ENCODE results near the gene RIN3. TPM values are rescaled to one million over a fixed set of nuclear protein-coding genes. Genes with fewer than 3 reads are reported as not detected.

Gene RIN3
- total and polyA plus RNA-seq, 7 donors = 6.0 to 31.8 (median 15.3) TPM

DNA sequence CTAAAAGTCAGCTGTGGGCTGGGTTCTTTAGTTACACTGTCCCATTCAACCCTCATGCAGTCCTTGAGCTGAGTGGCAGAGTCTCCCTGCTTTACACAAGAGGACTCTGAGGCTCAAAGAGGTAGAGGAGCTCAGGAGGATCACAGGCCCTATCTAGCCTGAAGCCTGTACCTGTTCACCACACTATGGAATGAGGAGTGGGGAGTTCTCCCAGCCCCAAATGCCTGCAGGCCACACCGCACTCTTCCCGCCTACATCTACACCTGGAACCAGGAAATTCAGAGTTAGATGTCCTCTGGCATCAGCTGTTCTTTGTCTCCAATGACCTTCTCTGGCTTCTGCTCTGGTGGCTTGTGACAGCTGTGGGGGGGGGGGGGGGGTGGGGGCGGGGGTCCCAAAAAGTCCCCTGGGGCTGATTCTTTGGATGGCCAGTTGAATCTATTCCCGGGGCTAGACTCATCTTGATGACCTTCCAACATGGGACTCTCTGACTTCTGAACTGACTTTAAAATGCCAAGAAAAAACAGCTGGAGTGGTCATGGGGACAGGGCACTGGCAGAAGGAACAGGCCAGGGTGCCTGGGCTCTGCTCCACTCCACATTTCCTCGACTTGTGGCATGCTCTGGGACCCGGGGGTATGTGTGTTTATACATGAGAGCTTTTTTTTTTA, 30.6 kb downstream of the RIN3 start:
- H3K27ac ChIP-seq = peak overlapping the region in 3 of 4 donors; percentile 47 to 95 (median 59)
- H3K4me3 ChIP-seq = no peak overlapping the region
- TF ChIP-seq CTCF (IDR thresholded peaks at IDR 0.05) (no peak), POLR2AphosphoS5 (IDR thresholded peaks at IDR 0.05) (no peak), EP300 (IDR thresholded peaks at IDR 0.05) (no peak), POLR2A (IDR thresholded peaks at IDR 0.05) (no peak)
- H3K36me3 ChIP-seq = no peaks in the 10 kb centered on the region
- no peaks in the 10 kb centered on the region for H3K27me3 ChIP-seq
- peaks cover 0 to 43% (median 28%) of the 10 kb centered on the region in 4 donors for H3K4me1 ChIP-seq
- intact Hi-C loops (cut with DNase I) = no loop called here
- H3K9me3 ChIP-seq = no peaks in the 10 kb centered on the region
- WGBS, 2 donors = 77 to 80% methylated on average over 6 of the region's 6 CpGs
- no peak for DNase-seq

- WGBS, 2 donors = 78 to 82% methylated on average over 7 of the region's 7 CpGs
- Histone ChIP-seq H3K4me3 (no peak overlapping the region), H3K9me3 (no peaks in the 10 kb centered on the region), H3K27ac (peak overlapping the region in 3 of 4 donors; percentile 1 to 68 (median 65)), H3K4me1 (peaks cover 0 to 36% (median 24%) of the 10 kb centered on the region in 4 donors), H3K36me3 (no peaks in the 10 kb centered on the region), H3K27me3 (no peaks in the 10 kb centered on the region)
- DNase-seq = no peak
- intact Hi-C loops (cut with DNase I) = no loop called here
- peak; percentile 24 to 56 (median 48) for TF ChIP-seq POLR2AphosphoS5 (IDR thresholded peaks at IDR 0.05)
- no peak for TF ChIP-seq CTCF (IDR thresholded peaks at IDR 0.05)
Measured at GRCh38 chr14:92546347-92547053, 32.9 kb downstream of the RIN3 start.

DNA sequence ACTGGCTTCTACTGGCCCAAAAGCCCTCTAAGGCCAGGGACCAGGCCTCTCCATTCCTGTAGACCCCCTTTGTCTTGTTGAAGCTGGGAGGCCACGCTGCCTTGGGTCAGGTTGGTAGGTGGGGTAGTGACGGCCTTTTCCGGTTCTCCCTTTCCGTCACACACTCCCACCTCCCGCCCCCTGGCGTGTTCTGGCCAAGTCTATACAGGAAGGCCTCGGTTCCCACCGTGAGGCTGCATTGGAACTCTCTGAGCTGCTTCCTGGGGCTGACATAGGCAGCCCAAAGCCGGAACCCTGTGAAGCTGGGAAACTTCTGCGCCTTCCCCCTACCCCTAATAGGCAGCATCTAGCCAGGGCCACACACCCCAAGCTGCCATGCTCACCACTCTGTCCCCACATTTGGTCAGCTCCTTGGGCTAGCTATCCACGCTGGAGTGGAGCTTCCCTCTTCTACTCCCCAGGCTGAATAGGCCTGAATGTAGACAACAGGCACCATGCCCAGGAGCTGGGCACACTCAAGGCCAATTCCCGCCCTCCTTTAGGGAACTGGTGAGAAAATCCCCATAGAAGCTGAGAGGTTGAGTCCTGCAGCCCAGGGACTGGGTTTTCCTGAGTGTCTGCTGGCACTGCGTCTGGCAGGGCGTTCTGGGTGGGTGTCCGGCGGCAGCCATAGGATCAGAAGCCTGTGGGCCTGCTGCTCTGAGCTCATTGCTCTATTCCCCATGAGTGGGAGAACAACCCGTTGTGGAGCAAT, 35.7 kb downstream of the RIN3 start:
- peaks cover 0 to 55% (median 41%) of the 10 kb centered on the region in 4 donors for H3K4me1 ChIP-seq
- no peak overlapping the region for H3K4me3 ChIP-seq
- no peak for DNase-seq
- no peaks in the 10 kb centered on the region for H3K27me3 ChIP-seq
- TF ChIP-seq CTCF (IDR thresholded peaks at IDR 0.05) (no peak), EP300 (IDR thresholded peaks at IDR 0.05) (no peak), POLR2AphosphoS5 (IDR thresholded peaks at IDR 0.05) (no peak), POLR2A (IDR thresholded peaks at IDR 0.05) (no peak)
- whole genome bisulfite sequencing, 2 donors = 87 to 89% methylated on average over 17 of the region's 17 CpGs
- H3K27ac ChIP-seq = peak overlapping the region; percentile 58 to 82 (median 72)
- intact Hi-C loops (cut with DNase I) = no loop called here
- no peaks in the 10 kb centered on the region for H3K9me3 ChIP-seq
- H3K36me3 ChIP-seq = no peaks in the 10 kb centered on the region

DNA sequence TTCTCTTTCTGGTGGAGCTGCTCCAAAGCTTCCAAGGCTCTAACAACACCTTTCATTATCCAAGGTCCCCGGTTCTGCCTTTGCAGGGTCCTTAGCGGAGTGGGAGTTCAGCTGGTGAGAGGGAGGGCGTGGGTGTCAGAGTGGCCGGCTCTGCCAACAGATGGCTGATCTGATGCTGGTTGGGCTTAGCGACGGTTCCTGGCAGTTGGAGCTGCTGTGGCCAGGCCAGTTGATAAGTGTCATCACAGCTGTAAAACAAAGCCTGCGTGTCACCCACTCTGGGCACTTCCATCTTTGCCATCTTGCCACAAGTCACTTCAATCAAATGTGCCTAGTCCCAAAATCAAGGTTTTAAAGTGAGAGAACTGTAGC, 36.3 kb downstream of the RIN3 start:
- Histone ChIP-seq H3K27me3 (no peaks in the 10 kb centered on the region), H3K4me1 (peaks cover 0 to 61% (median 44%) of the 10 kb centered on the region in 4 donors), H3K9me3 (no peaks in the 10 kb centered on the region), H3K27ac (peak overlapping the region; percentile 58 to 82 (median 72)), H3K36me3 (no peaks in the 10 kb centered on the region), H3K4me3 (no peak overlapping the region)
- no peak for TF ChIP-seq POLR2A (IDR thresholded peaks at IDR 0.05)
- TF ChIP-seq EP300 (IDR thresholded peaks at IDR 0.05) = peak in 1 of 4 donors; percentile 17
- peak in 2 of 4 donors; percentile 31 to 47 for TF ChIP-seq POLR2AphosphoS5 (IDR thresholded peaks at IDR 0.05)
- WGBS, 2 donors = 57 to 76% methylated on average over 7 of the region's 7 CpGs
- DNase-seq = peak; percentile 86
- intact Hi-C loops (cut with DNase I) = no loop called here
